HG02678 (cell line): ENCODE data around the gene STUM.
"Not testable (repeated sequence)": the region's sequence is repeated elsewhere in the genome, so short reads cannot be mapped to it uniquely, and the experiment has no call there.

ENCODE experiments used
- ATAC-seq: cut with Tn5 transposase; IDR thresholded peaks from one replicate; pipeline ENCODE4 v1.9.1; 2021; ENCODE audit warnings: mild to moderate bottlenecking, moderate library complexity; ENCODE audit not compliant: unreplicated experiment

STUM gene

DNA sequence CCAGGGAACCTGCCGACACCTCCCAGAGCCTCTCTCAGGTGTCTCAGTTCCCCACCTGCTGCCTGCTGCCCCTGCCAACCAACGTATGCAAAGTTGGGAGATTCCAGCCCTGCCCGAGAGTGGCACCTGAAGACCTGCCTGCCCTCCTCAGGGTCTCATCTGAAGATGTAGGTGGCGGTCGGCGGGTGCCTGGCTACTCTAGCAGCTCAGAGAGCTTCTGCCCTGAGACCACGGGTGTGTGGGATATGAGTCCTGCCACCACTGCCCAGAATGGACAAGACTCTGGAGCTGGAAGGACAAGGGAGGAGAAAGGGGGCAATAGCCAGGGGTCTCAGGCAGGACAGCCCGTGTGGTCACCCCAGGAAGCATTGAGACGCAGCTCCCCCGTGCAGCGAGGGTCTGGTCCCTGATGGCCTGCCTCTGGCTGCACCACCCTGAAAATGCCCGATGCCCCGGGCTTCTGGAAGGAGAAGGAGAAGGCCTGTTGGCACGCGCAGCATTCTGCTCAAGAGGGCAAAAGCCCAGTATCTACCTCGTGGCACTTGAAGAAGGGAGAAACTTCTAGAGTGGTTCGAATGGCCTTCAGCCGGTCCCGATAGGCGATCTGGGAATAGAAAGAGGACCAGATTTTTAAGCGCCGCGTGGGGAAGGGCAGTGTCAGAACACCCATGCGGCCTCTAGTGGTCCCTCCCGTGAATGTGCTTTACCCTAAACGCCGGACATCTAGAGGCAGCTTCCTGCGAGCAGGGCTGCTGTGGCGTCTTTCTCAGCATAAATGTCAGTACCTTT, 88.8 kb downstream of the STUM start:
- ATAC-seq, result no peak

DNA sequence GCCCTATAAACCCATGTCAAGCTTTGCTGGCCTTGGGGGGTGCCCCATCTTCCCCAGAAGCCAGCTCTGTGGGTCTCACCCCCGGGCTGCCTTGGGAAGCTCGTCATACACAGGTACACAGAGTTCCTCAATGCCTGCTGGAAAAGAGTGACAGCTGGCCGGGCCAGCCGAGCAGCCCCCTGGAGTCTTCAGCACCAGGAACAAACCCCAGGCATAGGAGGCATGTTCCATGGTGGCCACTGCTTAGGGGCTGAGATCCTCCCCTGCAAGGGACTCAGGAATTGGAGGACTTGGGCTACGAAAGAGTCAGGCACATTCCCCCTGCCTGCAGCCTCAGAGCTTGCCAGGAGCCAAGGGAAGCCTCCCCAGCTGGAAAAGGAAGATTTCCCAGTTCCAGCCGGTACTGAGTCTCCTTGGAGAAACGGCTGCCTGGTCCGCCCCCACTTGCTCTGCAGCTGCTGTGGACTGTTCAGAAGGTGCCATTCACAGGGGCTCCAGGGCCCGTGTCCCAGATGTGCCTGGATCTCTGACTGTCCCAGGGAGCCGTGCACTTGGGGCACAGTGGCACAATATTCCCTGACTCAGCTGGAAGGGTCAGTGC, 89.5 kb downstream of the STUM start:
- ATAC-seq, result no peak

DNA sequence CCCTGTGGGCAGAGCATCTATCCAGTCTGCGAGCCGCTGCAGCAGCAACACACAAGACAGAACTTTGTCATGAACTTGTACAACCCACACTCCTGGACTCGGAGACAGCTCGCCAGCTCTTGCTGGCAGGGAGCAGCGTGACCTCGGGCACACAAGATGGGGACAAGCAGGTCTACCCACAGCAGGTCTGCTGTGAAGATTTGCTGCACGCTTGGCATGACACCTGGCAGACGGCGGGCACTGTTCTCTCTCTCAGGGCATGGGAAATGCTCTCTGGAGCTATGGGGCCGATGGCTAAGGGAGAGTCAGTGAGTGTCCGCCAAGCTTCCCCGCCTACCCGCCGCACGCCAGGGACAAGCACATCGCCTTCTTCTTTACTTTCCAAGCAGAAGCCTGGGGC, 90.0 kb downstream of the STUM start:
- ATAC-seq, result no peak

DNA sequence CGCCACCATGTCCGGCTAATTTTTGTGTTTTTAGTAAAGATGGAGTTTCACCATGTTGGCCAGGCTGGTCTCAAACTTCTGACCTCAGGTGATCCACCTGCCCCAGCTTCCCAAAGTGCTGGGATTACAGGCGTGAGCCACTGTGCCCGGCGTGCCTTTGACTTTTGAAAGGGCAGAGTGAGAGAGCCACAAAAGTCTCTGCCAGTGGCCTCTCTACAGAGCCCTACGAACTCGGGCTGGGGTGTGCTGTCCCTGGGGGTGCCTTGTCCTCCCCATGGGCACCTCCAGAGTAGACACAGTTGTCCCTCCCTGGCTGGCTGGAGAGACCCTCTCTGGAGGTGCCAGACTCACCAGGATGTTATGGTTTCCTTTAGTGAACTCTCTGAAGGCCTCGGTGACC, 90.6 kb downstream of the STUM start:
- not testable (repeated sequence) for ATAC-seq

DNA sequence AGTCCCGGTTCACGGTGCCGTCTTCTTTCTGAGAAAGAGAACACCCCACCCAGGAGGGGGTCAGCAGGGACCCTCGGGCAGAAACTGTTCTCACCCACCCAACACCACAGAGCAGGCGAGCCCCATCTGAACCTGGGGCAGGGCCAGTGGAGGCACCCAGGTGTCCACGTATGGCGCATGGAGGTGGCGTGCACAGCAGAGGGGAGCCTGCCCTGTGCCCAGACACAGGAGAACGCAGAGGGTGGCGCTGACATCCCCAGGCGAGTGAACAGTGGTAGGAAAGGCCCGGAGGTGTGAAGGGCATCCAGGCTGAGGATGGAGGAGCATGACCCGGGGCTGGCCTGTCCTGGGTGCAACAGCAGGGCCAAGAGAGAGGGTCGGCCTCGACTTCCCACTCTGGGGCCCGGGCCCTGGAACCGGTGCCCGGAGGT, 91.1 kb downstream of the STUM start:
- ATAC-seq, result no peak

DNA sequence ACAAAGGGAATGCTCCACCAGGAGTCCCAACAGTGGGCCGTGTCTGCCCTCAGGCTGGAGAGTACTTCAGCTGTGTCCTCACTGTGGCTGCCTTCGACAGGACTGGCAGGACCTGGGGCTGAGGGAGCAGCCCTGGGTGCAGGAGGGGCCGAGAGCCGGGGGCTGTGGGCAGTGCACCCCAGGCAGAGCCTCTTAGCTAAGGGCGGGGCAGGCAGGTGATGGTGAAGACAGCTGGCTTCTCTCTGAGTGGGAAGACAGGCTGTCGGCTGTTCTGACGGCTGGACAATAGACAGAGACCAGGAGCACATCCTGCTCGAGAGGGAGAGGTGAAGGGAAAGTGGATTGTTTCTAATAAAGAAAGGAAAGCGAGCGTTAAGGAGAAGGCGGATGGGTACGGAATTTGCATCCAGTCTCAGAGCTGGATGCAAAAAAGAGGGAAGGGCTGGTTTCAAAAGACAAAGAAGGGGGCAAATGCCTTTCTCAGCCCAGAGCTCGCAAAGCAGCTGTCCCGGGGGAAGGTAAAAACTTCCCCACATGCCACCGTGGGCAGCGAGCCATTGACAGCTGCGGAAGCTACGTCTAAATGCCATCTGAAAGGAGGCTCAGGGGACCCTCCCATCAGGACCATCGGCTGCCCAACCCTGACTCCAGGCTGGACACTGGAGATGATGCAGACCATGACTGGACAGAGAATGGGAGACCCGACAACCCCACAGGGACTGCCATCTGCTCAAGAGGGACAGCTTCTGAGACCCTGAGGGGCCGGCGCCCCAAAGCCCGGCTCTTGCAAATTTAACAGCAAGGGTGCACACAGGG, 92.0 kb downstream of the STUM start:
- ATAC-seq, result no peak

DNA sequence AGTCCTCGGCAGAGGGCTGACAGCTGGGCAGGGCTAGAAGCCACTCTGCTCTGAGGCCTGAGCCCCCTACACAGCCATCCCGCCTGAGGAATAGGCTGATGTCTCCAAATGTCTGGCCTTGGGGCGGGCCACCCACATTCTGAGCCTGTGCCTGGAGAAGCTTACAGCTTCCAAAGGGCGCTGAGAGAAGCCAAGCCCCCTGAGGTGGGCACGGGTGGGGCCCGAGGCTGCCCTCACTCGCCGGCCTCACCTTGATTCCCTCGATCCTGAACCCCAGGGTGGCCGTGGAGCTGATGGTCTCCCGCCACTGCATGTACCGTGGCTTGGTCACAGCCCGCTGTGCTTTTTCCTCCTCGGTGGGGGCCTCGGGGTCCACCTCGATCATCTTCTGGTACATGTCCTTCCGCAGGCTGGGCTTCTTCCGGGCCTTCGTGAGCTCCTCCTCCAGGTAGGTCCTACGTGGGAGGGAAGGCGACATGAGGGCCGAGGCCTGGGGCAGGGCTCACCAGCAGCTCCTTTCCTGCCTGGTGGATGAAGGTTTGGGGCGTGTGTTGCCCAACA, 93.2 kb downstream of the STUM start:
- ATAC-seq, result no peak

DNA sequence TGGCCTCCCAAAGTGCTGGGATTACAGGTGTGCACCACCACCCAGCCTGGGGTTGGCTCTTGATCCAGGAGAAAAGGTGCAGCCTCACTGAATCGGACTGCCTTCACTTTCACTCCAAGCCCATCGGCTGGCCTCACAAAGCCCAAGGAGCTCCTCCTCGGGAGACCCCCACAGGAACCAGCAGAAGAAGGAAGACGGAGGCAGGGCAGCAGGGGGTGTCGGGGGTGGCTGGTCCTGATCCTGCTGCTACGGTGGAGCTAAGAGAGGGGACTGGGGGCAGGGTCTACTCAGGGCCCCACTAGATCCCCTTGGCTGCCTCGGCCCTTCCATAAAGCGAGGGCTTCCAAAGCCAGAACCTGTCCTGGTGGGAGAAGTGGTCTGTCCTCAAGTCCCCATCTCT, 93.9 kb downstream of the STUM start:
- ATAC-seq, result no peak

DNA sequence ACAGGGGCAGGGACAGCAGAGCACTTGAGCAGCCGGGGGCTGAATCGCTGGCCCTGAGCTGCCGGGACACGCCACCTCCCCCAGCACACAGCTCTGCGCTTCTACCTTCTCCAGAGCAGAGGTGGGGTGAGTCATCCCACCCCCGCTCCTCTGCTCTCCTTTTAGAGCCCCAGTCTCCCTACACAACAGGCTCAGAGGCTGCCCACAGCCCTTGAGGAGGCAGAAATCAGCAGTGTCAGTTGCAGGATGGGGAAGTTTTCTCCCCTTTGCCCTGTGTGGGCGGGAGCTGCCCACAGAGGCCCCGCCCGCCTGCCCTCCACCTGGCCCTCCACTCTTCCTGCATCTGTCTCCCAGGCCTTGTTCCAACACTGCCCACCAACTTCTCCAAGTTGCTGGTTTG, 94.6 kb downstream of the STUM start:
- peak; percentile 70 for ATAC-seq

DNA sequence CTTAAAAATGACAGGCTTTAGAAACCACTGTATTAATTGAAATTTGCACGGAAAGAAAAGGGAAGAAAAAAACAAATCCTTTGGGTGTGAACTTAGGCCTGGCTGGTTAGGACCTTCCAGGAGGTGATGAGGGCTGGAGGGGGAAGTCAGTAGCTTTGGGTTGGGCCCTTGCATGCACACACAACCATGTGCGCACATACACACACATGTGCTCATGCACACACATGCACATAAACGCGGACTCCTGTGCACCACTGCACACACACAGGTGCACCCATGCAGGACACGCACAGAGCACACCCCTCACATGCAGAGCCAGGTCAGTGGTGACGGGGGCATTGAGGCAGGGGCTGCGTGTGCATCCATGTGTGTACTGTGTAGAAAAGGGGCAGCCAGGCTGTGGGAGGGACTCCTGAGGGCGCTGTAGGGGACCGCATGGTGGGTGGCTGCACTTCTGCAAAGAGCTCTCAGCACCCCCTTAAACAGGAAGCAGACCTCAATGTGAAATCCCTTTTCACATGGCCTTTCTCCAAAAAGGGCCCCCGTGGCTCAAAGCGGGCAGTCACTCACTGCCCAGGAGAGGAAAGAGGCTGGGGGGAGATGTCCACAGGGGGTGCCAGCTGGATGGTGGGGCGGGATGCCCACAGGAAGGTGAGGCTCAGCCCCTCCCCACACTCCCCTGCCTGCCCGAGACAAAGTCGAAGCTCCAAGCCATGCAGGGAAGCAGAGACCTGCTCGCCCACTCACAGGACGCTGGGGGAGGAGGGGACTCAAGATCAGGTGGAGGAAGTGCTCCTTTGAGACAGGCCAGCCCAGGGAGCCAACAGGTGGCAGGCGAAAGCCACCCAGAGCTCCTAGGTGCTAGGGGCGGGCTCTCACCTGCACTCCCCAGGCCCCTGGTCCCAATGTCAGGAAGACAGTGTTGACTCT, 95.3 kb downstream of the STUM start:
- ATAC-seq, result peak; percentile 53

DNA sequence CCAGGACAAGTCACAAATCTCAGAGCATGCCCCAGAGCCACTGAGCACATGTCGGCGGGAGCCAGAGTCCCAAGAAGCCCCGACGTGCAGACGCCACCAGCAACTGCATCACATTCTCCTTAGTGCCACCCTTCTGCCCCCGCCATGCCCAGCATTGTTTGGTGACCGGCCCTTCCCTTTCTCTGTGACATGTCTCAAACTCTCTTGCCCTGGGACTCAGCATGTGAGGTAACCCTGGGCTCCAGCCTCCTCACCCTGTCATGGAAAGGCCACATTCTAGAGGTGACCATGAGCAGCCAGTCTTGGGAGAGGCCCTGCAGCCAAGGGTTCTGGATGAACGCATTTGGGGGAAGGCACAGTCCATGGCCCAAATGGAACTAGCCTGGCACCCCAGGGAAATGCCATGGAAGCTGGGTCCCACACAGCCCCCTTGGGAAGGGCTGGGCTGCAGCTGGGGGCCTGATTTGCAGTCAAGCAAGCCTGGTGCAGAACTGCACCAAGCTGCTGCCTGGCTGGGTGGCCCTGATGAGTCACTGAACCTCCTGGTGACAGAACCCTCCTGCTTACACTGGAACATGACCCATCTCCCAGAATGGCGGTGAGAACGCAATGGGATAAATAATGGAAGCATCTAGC, 96.1 kb downstream of the STUM start:
- no peak for ATAC-seq

DNA sequence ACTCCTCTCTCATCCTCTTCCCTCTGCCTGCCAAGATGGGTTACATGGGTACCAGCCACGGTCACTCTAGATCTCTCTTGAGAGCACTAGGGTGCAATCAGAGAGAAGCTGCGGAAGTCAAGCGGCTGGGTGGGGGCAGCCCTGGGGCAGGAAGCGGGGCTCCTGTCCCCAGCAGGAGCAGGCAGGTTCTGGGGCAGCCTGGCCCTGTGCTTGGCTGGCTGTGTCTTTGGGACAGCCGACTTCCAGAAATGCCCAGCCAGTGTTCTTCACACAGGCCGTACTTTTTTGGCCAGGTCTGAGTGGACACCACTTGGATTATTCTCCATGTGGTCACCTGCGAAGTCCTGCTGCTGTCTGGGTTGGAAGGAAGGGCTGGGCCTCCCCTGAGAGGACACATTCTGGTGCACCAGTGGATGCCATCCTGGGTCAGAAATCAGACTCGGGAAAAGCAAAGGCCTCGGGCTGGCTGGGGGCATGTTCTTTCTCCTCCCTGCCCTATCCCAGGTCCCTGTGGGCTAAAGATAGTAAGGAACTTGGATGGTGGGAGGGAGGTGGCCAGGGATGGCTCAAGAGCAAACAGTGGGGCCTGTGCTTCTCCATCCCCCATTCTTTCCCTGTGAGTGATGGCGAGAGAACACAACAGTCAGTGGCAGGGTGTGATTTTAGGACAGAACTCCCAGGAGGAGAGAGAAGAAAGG, 96.9 kb downstream of the STUM start:
- ATAC-seq, result no peak

DNA sequence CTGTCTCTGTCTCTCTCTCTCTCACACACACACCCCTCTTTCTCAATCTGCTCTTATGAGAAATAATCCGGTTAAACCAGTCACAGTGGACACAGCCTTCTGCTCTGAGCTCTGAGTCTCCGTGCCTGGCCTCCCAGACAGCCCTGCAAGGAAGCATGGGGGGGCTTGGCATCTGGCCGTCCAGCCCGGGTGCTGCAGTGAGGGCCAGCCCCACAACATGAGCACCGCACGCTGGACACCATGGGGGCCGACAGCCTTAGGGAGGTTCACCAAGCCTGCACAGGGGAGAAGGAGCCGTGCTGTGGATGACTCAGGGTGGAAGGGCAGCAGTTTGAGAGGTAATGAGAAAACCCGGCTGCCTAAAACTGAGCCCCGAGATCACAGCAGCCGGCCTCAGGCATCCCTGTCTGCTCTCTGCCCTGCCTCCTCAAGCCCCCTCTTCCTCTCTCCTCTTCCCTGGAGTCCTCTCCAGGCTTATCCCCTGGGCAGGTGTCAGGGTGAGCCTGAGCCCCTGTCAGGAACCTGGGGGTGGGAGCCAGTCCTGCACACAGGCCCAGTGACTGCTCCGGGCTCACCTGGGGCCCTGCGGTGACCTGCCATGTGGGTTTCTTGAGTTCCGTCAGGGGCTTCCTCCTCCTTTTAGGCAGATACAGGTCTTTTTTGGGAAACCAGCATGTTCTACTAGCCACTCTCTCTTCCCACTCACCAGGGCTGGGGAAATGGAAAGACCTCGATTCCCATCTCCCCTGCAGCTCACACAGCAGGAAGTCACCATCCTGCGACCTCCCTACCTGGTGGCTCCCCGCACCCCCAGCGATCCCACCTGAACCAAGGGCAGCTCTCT, 97.7 kb downstream of the STUM start:
- ATAC-seq, result no peak

DNA sequence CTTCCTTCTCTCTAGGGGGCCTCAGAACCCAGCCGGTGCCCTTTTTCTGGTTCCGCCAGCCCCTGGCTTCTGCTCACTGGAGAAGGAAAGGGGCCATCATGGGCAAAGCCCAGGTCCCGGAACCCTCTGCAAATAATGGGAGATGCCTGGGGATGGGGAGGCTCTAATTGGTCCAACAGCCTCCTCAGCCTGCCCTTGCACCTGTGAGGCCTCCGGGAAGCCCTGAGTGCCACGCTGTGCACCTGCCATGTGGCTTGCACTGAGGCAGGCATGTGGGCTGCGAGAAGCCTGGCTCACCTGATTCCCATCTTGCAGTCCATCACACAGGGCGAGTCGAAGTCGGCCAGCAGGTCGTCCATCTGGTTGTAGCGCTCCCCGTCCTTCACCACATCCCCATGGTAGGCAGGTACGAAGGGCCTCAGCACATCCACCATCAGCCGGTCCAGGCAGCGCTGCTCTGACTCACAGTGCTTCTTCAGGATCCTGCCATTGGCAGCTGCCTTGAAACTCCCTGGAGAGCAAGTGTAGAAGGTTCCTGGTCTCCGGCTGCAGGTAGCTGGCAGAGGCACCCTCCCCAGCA, 98.4 kb downstream of the STUM start:
- no peak for ATAC-seq

DNA sequence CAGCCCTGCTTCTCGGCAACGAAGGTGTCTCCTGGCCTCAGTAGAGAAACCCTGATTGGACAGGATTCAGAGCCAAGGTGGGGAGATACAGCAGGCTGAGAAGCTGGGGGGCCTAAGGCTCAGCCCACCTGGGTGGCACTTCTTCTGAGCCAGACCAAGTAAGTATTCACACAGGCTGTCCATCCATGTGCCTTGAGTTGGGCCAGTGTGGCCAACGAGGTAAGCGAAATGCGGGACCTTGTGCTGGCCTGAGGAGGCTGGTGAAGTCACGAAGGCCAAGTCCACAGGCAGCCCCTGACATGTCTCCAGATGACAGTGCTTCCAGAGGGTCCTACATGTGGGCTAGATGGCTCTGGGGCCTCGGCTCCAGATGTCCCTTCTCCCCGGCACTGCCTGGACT, 99.2 kb downstream of the STUM start:
- no peak for ATAC-seq

DNA sequence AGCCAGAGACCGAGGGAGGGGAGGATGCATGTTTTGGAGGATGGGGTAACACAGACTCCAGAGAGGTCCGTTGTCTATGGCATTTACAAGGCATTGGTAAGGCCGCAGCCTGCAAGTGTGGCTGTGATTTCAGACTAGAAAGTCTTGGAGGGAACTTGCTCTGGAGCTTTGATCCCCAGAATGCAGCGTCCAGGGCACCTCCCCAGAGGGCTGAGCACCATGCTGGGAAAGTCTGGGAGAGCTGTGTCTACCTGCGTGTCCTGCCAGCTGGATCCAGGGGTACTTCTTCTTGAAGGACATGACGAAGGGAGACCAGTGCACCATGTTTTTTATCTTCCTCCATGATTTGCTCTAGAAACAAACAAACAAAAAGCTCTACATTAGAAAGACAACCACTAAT, 99.9 kb downstream of the STUM start:
- no peak for ATAC-seq

DNA sequence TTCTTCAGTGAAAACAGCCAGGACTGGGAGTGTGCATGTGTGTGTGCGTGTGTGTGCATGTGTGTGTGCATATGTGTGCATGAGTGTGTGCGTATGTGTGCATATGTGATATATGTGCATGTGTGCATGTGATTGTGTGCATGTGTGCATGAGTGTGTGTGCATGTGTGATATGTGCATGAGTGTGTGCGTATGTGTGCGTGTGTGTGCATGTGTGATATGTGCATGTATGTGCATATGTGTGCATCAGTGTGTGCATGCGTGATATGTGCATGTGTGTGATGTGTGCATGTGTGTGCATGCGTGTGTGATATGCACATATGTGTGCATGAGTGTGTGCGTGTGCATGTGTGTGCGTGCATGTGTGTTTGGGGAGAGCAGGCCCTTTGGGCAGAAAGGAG, 100.7 kb downstream of the STUM start:
- no peak for ATAC-seq

DNA sequence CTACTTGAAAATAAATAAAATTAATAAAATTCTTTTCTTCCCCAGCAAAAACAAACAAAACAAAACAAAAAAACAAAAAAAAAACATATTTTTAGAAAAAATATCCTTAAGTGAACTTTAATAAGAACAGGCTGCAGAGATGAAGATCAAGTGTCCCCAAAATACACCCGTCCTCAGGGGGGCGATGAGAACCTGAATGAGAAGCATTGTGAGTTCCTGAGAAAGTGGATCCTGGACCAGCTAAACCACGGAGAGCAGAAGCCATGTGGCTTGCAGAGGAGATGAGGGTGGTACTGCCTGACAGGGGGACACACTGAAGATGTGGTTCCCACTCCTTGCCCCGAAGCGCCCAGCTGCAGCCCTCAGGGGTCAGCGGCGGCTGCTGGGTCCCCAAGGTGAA, 101.2 kb downstream of the STUM start:
- ATAC-seq, result no peak
